ENCODE results near the gene CPEB3. TPM values are rescaled to one million over a fixed set of nuclear protein-coding genes. Genes with fewer than 3 reads are reported as not detected.

The CPEB3 gene
- total RNA-seq, result 0.48 and 1.5 TPM in 2 replicates

DNA sequence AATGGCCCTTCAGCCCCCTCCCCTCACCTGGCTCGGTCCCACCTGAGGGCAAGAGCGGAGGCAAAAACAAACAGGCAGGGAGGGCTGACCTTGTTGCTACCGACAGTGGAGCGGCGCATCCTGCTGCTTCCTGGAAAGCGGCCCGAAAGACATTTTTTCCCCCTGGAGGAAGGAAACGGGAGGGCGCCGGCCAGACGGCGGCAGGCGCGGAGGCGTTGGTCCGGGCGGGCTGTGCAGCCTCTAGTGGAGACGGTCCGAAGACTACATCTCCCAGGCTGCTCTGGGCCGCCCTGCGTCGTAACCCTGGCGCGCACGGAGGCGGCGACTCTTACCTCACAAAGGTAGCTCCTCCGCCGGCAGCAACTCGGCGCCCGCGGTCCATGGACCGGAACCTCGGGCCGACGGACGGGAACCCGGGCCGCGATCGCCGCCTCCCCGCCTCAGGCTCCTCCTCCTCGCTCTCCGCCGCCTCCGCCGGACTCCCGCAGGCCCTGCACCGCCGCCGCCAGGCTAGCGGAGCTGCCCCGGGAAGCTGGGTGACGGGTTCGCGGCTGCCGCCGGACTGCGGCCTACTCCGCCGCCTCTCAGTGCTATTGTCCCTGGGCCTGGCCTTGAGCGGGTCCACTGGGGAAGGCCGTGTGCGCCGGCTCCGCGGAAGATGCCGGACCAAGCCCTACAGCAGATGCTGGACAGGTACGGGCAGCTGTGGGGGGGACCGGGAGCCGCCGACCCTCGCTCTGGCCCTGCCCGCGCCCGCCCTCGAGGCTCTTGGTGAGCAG lies at the start of gene CPEB3, which contains the start of gene MARCHF5:
Gene CPEB3, minus strand, starts transcription at position 242 of the 779 bp plus-strand sequence. CDS start 50,728 bp downstream, outside the sequence.
Gene MARCHF5, plus strand, starts transcription at position 331 of the 779 bp plus-strand sequence. Its CDS starts 328 bp downstream, at position 659.

Other genes with a start within 250 kb of the CPEB3 start
- gene MARCHF5, start 89 bp upstream of the CPEB3 start, total RNA-seq, result 19.0 and 22.8 TPM in 2 replicates

All from tracheal epithelial cell (primary cell).